Ammon's horn (tissue), 1 donor: ENCODE results near the gene NUDT21.
"Not testable (repeated sequence)": the region's sequence is repeated elsewhere in the genome, so short reads cannot be mapped to it uniquely, and the experiment has no call there.

ENCODE experiments used
- DNase-seq: peaks from one replicate; pipeline ENCODE4 v3.0.0-alpha.2; 2016; ENCODE audit warnings: low spot score

NUDT21 gene

GRCh38 chr16:56450986-56451752 is at the start of gene NUDT21, which contains the start of gene OGFOD1:
TSS of gene NUDT21 (minus strand) at chr16:56451332. CDS start at chr16:56451202, 130 bp downstream.
TSS of gene OGFOD1 (plus strand) at chr16:56451554. CDS start at chr16:56451613, 59 bp downstream.
- peak; percentile 100 for DNase-seq

GRCh38 chr16:56493815-56494214 is 42.7 kb upstream of the NUDT21 start:
- no peak for DNase-seq

- DNase-seq = no peak
Observed at GRCh38 chr16:56493126-56493525, 42.0 kb upstream of the NUDT21 start.

GRCh38 chr16:56491657-56492261 is 40.6 kb upstream of the NUDT21 start:
- DNase-seq = no peak

GRCh38 chr16:56488868-56489267 is 37.7 kb upstream of the NUDT21 start:
- DNase-seq = not testable (repeated sequence)

- DNase-seq = peak; percentile 83
Observed at GRCh38 chr16:56488035-56488434, 36.9 kb upstream of the NUDT21 start.

- no peak for DNase-seq
Observed at GRCh38 chr16:56483394-56483793, 32.3 kb upstream of the NUDT21 start.

- DNase-seq = no peak
Observed at GRCh38 chr16:56482683-56483236, 31.6 kb upstream of the NUDT21 start.

- DNase-seq = no peak
Observed at GRCh38 chr16:56481468-56482122, 30.5 kb upstream of the NUDT21 start.

GRCh38 chr16:56480776-56481467 is 29.8 kb upstream of the NUDT21 start:
- peak; percentile 59 for DNase-seq

GRCh38 chr16:56479469-56479868 is 28.3 kb upstream of the NUDT21 start:
- no peak for DNase-seq

- no peak for DNase-seq
Observed at GRCh38 chr16:56478281-56479049, 27.3 kb upstream of the NUDT21 start.

- peak; percentile 37 for DNase-seq
Observed at GRCh38 chr16:56477096-56477878, 26.2 kb upstream of the NUDT21 start.

GRCh38 chr16:56475201-56475600 is 24.1 kb upstream of the NUDT21 start:
- DNase-seq = no peak

- DNase-seq = no peak
Observed at GRCh38 chr16:56470666-56471065, 19.5 kb upstream of the NUDT21 start.

GRCh38 chr16:56470232-56470631 is 19.1 kb upstream of the NUDT21 start:
- no peak for DNase-seq

- no peak for DNase-seq
Observed at GRCh38 chr16:56469748-56470147, 18.6 kb upstream of the NUDT21 start.

GRCh38 chr16:56468800-56469199 is 17.7 kb upstream of the NUDT21 start:
- DNase-seq = no peak

GRCh38 chr16:56466344-56466743 is 15.2 kb upstream of the NUDT21 start:
- no peak for DNase-seq

- no peak for DNase-seq
Observed at GRCh38 chr16:56463153-56463552, 12.0 kb upstream of the NUDT21 start.
